ENCODE data around the gene BRI3BP.

The BRI3BP gene

GRCh38 chr12:124968656-124969055 lies 24.8 kb upstream of the BRI3BP start:
- TF ChIP-seq CTCF (IDR thresholded peaks at IDR 0.05; ENCODE audit: insufficient read depth, low read length, missing control alignments), result no peak
- DNase-seq (ENCODE audit: low read depth, low spot score), result no peak
- H3K4me3 ChIP-seq (ENCODE audit: low read depth, low read length), result no peak overlapping the region
- POLR2A ChIA-PET, result no interaction called here
- CTCF ChIA-PET, result interaction anchor here (1.6 kb wide), 1 partner anchor 61 kb away, joined by 3 read pairs; no protein-coding TSS in a partner anchor

GRCh38 chr12:124970647-124971402 lies 22.6 kb upstream of the BRI3BP start:
- no peak overlapping the region for H3K4me3 ChIP-seq (ENCODE audit: low read depth, low read length)
- ChIA-PET POLR2A (no interaction called here), CTCF (no interaction called here)
- DNase-seq (ENCODE audit: low read depth, low spot score), result no peak
- no peak for TF ChIP-seq CTCF (IDR thresholded peaks at IDR 0.05; ENCODE audit: insufficient read depth, low read length, missing control alignments)

- CTCF ChIA-PET, result no interaction called here
- no peak for TF ChIP-seq CTCF (IDR thresholded peaks at IDR 0.05; ENCODE audit: insufficient read depth, low read length, missing control alignments)
- DNase-seq (ENCODE audit: low read depth, low spot score), result no peak
- H3K4me3 ChIP-seq (ENCODE audit: low read depth, low read length), result no peak overlapping the region
- POLR2A ChIA-PET, result no interaction called here
Observed at GRCh38 chr12:124971603-124972002, 21.8 kb upstream of the BRI3BP start.

GRCh38 chr12:124972211-124972610 lies 21.2 kb upstream of the BRI3BP start:
- POLR2A ChIA-PET, result no interaction called here
- CTCF ChIA-PET, result interaction anchor here (1.2 kb wide), 1 partner anchor 31 kb away, joined by 3 read pairs; no protein-coding TSS in a partner anchor
- no peak overlapping the region for H3K4me3 ChIP-seq (ENCODE audit: low read depth, low read length)
- no peak for TF ChIP-seq CTCF (IDR thresholded peaks at IDR 0.05; ENCODE audit: insufficient read depth, low read length, missing control alignments)
- DNase-seq (ENCODE audit: low read depth, low spot score), result no peak

GRCh38 chr12:124975276-124975675 lies 18.2 kb upstream of the BRI3BP start:
- TF ChIP-seq CTCF (IDR thresholded peaks at IDR 0.05; ENCODE audit: insufficient read depth, low read length, missing control alignments), result no peak
- CTCF ChIA-PET, result interaction anchor here (2.8 kb wide), 1 partner anchor 35 kb away, joined by 9 read pairs; no protein-coding TSS in a partner anchor
- POLR2A ChIA-PET, result no interaction called here
- no peak overlapping the region for H3K4me3 ChIP-seq (ENCODE audit: low read depth, low read length)
- no peak for DNase-seq (ENCODE audit: low read depth, low spot score)

- CTCF ChIA-PET, result interaction anchor here (1.3 to 2.8 kb wide), 3 partner anchors 12 to 37 kb away, joined by 4 to 9 read pairs (median 4); partner anchors contain the start of gene BRI3BP
- POLR2A ChIA-PET, result no interaction called here
- DNase-seq (ENCODE audit: low read depth, low spot score), result no peak
- no peak for TF ChIP-seq CTCF (IDR thresholded peaks at IDR 0.05; ENCODE audit: insufficient read depth, low read length, missing control alignments)
- H3K4me3 ChIP-seq (ENCODE audit: low read depth, low read length), result no peak overlapping the region
Observed at GRCh38 chr12:124976999-124977398, 16.4 kb upstream of the BRI3BP start.

All from AG04449 (cell line).